ENCODE results near the gene LCMT1.
A peak's percentile ranks its signal among the peaks of the same experiment; 100 is the strongest.
"Not testable (repeated sequence)": the region's sequence is repeated elsewhere in the genome, so short reads cannot be mapped to it uniquely, and the experiment has no call there.

LCMT1 gene

DNA sequence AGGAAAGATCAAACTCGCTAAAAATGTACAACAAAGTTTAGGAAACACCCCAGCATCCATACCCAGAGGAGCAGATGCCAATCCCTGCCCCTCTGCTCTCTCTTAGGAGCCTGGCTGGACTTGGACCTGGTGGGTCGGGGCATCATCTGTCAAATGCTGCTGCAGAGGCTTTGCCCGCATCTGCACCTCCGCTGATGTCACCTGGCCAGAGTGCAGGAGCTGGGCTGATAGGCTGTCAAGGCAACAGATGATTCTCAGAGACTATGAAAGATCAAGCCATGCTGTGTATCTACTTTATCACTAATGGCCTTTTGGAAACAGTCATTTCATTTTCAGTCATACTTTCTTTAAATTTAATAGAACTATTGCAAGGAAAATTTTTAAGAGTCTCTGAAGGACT is 15.9 kb upstream of the LCMT1 start:
- DNase-seq (ENCODE audit: low read depth), result no peak

DNA sequence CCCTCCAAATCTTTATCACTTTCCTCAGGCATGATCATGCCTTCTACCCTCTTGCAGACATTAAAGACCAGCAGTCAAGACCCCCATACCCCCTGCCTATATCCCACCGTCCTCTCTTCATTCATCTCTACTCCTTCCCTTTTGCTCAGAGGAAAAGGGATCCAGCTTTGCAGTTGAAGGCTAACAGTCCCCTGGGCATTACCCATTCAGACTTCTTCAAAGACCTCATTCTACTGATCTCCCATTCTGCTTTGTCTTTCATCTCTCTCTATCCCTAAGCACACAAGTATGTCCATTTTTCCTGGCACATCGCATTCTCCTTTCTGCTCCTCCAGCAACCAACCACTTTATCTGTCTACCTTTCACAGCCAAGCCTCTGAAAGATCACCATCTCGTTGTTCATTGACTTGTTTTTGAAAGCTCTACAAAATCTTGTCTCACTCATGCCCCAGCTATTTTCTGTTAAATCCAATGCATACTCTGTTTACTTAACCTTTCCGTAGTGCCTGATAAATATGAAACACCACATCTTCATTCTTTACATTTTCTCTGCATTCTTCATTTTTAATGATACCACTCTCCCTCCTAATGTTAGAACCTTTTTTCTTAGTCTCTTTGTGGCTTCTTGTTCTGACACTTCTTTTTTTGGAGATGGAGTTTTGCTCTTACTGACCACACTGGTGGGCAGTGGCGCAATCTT is 14.1 kb upstream of the LCMT1 start:
- DNase-seq (ENCODE audit: low read depth), result no peak

- no peak for DNase-seq (ENCODE audit: low read depth)
Observed at GRCh38 chr16:25100511-25100910, 11.0 kb upstream of the LCMT1 start.

GRCh38 chr16:25106567-25107465 is 4.7 kb upstream of the LCMT1 start:
- DNase-seq (ENCODE audit: low read depth), result peak; percentile 74

DNA sequence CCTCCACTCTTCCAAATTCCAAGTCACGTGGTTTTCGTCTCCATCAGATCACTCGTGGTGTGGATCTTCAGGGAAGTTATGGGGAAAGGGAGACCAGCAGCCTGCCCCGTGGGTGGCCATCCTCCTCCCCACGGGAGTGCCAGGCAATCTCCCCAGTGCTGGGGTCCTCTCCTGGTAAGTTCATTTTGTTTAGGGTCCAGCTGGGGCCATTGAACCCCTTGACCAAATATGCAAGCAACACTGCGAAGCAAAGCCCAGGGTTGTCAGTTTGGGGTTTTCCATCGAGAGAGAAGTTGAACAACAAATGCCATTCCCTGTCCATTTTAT is 4.1 kb upstream of the LCMT1 start:
- DNase-seq (ENCODE audit: low read depth), result no peak

- no peak for DNase-seq (ENCODE audit: low read depth)
Observed at GRCh38 chr16:25108054-25108453, 3.5 kb upstream of the LCMT1 start.

- no peak for DNase-seq (ENCODE audit: low read depth)
Observed at GRCh38 chr16:25109643-25110042, 1.9 kb upstream of the LCMT1 start.

GRCh38 chr16:25110387-25110947 is 1.1 kb upstream of the LCMT1 start:
- no peak for DNase-seq (ENCODE audit: low read depth)

- DNase-seq (ENCODE audit: low read depth), result no peak
Observed at GRCh38 chr16:25114121-25114520, 2.6 kb downstream of the LCMT1 start.

- no peak for DNase-seq (ENCODE audit: low read depth)
Observed at GRCh38 chr16:25118851-25119578, 7.5 kb downstream of the LCMT1 start.

DNA sequence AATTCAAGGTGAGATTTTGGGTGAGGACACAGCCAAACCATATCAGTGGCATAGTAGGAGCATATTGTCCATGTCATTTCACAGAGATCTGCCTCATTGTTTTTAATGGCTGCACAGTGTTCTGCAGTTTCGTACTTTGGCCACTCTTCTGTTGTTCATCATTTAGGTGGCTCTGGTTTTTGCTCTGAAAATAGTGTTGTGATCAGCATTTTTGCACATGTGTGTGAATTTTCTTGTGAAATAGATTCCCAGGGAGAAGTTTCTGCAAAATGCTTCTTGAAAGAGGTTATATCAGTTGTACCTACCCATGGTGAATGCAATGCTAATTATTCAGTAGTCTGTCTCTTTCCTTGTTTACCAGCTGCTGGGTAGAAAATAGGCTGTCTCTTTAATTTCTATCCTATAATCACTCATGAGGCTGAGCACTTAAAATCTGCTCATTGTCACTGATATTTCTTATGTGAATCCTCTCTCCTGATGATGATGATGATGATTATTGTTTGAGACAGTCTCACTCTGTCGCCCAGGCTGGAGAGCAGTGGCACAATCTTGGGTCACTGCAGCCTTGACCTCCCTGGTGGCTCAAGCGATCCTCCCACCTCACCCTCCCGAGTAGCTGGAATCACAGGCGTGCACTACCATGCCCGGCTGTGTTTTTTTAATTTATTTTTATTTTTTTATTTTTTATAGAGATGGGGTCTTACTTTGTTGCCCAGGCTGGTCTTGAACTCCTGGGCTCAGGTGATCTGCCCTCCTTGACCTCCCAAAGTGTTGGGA is 10.5 kb downstream of the LCMT1 start:
- DNase-seq (ENCODE audit: low read depth), result no peak

DNA sequence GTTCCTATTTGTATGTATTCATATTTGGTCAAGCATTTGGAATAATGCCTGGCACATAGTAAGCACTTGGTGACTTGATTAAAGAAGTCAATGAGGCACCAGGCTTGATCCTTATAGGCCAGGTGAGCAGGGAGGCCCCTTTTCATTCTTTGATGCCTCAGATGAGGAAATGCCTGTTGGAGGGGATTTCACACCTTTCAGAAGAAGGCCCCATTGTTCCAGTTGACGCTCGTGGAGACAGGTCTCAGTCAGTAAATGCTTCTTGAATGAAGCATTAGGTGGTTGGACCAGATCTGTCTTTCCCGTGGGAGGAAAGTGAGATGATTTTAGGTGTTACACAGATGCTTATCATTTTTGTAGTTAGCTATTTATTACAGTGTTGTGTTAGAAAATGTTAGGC is 13.0 kb downstream of the LCMT1 start:
- DNase-seq (ENCODE audit: low read depth), result no peak

DNA sequence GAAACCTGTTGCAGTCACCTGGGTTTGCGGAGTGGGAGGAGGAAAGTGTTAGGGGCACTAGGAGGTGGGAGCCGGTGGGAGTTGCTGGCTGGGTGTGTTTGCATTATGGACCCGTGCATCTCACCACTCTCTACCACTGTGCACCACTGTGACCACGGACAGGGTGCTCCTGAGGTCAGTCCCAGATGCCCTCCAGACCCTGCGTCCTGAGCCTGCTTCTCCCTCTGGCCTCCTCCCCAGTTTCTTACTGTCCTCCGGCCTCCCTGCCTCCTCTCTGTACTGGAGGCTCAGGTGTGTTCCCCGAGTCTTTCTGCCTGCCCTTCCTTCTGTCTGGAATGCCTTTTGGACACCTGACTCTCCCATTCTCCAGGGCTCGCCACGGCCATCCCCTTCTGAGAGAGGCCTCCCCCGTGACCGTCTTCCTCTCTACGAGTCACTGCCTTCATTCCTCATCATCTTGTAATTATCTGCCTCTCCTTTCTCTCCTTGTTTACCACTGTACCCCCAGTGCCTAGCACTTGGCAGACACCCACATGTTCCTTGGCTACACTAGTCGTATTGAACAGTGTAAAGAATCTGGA is 14.6 kb downstream of the LCMT1 start:
- DNase-seq (ENCODE audit: low read depth), result not testable (repeated sequence)

DNA sequence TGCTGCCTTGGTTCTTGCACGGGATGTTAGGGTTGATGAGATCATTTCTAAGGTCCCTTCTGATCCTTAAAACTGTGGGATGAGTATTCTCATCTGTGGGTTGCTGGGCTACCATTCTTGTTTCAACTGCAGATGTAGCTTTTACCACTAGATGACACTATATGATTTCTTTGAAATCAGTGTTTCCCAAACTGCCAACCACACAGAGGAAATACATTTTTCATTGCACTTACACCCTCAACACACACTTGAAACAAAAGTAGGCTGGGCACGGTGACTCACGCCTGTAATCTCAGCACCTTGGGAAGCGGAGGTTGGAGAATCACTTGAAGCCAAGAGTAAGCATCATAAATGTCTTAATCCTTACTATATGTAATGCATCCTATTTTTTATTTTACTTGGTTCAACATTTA is 15.3 kb downstream of the LCMT1 start:
- peak; percentile 9 for DNase-seq (ENCODE audit: low read depth)

- not testable (repeated sequence) for DNase-seq (ENCODE audit: low read depth)
Observed at GRCh38 chr16:25132751-25133150, 21.2 kb downstream of the LCMT1 start.

- DNase-seq (ENCODE audit: low read depth), result no peak
Observed at GRCh38 chr16:25134166-25134700, 22.7 kb downstream of the LCMT1 start.

DNA sequence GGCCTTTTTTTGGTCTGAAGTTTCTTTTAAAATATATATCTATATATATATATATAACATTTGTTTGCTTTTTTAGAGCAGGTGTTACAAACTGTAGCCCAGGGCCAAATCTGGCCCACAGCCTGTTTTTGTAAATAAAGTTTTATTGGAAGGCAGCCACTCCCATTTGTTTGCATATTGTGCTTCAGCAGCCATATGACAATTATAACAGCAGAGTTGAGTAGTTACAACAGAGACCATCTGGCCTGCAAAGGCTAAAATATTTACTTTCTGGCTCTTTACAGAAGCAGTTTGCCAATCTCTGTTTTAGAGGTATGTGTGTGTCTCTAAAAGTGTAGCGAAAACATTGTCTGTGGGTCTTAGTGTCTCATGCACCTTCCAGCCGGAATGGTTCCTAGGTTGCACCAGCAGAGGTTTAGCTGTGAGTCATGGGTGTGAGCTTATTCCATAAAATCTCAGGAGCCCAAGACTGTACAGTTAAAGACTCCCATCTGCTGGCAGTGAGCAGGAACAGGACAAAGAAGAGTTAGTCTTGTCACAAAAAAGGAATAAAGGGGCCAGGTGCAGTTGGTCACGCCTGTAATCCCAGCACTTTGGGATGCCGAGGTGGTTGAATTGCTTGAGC is 23.8 kb downstream of the LCMT1 start:
- DNase-seq (ENCODE audit: low read depth), result no peak

- no peak for DNase-seq (ENCODE audit: low read depth)
Observed at GRCh38 chr16:25138130-25138529, 26.6 kb downstream of the LCMT1 start.

- DNase-seq (ENCODE audit: low read depth), result no peak
Observed at GRCh38 chr16:25140459-25140858, 28.9 kb downstream of the LCMT1 start.

DNA sequence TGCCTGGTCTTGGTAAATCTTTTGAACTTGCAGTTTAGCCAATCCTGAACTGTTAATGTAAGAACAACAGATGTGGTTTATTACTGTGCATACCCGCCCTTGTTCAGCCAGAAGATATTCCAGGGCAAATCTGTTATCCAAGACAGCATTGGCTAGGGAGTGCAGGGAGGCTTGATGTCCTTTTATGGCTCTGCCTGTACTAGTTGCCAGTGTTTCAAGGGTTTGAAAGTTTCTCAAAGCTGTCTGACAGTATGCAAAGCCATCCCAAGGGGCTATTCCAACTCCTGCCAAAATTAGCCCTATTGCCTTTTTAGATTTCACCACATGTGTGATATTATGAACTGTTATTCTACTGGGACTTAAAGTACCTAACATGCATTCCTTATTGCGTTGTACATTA is 30.1 kb downstream of the LCMT1 start:
- no peak for DNase-seq (ENCODE audit: low read depth)

DNA sequence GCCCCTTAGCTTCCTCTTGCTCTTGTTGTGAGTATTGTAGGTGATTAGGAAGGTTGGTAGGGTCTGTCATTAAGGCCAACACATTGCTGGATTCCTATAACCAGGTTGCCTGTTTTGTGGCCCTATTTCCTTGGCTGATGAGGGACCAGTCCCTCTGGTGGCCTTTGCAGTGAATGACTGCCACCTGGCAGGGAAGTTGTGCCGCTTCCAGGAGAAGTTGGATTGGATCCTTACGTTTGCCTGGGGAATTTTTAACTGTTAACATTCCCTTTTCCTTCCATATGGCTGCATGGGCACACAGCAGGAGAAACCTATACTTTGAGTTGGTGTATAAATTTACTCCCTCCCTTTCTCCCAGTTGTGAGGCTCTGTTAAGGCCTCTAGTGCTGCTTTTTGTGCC is 32.4 kb downstream of the LCMT1 start:
- no peak for DNase-seq (ENCODE audit: low read depth)

Measured in stimulated activated CD8-positive, alpha-beta memory T cell treated with anti-CD3 and anti-CD28 coated beads, Interleukin-4, amount 100 ng/mL, for 24 hours (primary cell).